Head of caudate nucleus (tissue), 42 donors: ENCODE data around the gene PDK3.

Source experiments
- DNase-seq, 42 donors: peaks; one replicate each; pipeline versions ENCODE4 v3.0.0 to v3.0.0-alpha.2; 2020 to 2021; ENCODE audit warnings: mixed read lengths in 7 of 42
- intact Hi-C: fragments of 100-400 bp; cut with DNase I; formaldehyde crosslinking; loops from one replicate; pipeline ENCODE4 v1.15.0; 2022

Gene PDK3

DNA sequence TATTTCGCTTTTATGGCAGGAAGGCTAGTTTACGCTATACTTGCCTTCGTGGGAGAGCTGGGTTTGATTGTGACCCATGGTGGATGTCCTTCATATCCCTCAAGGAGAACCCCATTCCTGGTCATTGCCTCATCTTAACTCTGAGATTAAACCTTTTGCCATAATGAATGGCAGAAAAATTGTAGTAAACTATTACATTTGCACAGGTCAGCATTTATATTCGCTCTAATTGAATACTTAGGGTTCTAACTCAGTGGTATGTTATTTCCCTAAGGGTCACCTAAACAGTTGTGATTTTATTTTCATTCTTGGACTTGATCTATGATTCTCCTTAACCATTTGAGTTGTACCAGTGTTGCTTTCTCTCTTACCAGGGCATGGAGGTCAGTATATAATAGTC lies 13.4 kb downstream of the PDK3 start:
- intact Hi-C loops: no loop called here
- no peak for DNase-seq

DNA sequence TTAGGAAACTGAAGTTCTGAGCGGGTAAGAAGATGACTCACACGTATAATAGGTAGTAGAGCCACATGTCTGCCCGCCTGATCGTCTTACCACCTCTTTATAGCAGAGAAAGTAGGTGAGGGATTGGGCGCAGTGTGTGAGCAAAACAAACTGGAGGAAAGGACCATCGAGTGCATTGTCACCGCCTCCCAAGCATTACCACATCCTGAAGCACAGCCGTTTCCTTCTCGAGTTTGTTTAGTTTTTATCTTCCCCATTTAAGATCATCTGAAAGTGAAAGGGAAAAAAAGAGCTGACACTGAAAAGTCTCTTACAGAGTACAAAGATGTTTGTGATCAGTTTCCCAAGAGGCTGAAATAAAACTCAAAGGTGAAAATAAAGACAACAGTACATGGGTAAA lies 14.8 kb downstream of the PDK3 start:
- peak in 30 of 42 donors; percentile 8 to 77 (median 42) for DNase-seq
- intact Hi-C loops: no loop called here

DNA sequence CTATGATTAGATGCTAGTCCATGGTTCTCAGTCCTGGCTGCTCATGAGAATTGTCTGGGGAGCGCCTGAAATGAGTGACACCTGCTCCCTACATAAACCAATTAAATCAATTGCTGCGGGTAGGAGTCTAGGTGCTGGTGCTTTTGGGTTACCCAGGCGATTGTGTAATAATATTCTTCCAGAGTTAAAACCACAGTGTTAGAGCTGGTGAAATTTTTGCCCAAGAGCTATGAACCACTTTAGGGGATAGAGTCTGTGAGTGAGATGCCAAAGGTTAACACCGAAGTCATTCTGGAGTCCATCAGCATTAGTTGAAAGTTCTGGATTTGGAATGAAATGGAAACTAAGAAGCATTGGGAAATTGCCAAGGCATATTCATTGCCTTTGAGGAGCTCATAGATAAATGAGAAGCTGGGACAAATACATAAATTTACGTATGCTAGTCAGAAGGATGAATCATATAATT lies 15.3 kb downstream of the PDK3 start:
- no peak for DNase-seq
- intact Hi-C loops: no loop called here

DNA sequence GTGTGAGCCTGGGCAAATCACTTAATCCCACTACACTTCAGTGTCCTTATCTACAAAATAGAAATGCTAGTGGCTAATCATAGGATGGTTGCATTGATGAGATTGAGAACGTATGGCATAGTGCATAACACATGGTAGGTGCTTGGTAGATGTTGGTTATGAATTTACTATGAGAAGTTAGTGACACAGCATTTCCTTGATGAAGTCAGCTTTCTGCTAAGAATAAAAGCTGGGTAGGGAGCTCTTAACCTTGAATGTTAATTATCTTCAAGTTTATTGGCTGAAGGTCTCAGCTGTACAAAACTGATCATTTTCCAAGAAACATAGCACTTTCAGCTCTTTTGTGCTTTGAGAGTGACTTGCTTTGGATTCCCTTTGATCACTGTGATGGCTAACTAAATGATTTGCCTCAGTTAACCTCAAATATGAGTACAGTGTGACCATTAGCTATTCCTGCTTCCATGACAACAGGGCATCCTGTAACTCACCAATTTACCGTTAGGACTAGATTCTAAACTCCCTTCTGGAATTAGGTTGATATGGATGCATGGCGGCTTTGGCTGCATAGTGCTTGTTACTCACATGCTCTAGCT lies 17.8 kb downstream of the PDK3 start:
- intact Hi-C loops: no loop called here
- DNase-seq: no peak

DNA sequence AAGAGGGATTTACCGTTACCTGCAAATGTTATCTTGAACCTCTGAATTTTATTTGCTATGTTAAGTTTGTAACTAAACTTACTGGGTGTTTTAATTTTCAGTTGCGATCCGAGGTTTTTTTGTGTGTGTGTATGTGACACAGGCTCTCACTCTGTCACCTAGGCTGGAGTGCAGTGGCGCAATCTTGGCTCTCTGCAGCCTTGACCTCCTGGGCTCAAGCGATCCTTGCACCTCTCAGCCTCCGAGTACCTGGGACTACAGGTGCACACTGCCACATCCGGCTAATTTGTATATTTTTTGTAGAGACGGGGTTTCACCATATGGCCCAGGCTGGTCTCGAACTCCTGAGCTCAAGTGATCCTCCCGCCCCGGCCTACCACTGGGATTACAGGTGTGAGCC lies 18.5 kb downstream of the PDK3 start:
- no peak for DNase-seq
- intact Hi-C loops: no loop called here

GRCh38 chrX:24485323-24485722 lies 20.2 kb downstream of the PDK3 start:
- no peak for DNase-seq
- intact Hi-C loops: no loop called here

GRCh38 chrX:24485976-24486680 lies 21.0 kb downstream of the PDK3 start:
- no peak for DNase-seq
- intact Hi-C loops: no loop called here

GRCh38 chrX:24487571-24487970 lies 22.5 kb downstream of the PDK3 start:
- no peak for DNase-seq
- intact Hi-C loops: no loop called here

- intact Hi-C loops: loop anchor here (10.0 kb wide), 1 partner anchor 97 kb away; no protein-coding TSS in a partner anchor
These were observed 26.7 kb downstream of the PDK3 start for GRCh38 chrX:24491741-24492140.

DNA sequence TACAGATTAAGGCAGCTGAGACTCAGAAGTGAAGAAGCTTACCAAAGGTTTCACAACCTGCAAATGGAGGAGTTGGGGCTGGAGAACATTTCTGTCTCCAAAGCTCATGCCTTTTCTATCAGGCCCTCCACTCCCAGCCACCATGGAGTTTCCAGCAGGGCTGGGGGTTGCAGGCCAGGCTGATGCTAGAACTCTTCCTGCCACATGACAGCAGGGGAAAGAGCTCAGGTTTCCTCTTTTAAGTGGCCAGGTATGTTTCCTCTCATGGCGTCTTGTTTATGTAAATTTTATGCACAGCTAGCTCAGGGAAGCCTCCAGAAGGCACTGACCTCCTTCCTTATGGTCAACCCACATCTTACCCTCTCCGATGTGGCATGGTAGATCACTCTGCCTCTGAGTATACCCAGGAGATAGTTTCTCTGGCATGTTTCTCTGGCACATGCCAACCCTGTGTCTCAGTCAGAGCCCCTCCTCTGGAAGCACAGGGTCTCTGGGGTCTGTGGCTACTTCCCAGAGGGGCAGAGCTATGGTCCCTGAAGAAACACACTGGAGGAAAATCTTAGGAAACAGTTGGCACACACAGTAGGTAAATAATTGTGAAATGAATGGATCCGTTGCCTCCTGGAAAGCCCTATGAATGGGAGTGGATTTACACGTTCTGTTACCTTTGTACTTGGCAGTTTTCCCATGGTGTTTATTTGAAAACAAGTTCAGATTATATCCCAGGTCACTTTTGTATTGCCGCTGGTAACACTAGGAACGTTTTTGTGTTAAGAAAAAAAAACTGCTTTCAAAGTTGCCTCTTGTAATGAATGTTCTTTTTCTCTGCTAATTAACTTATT lies 28.9 kb downstream of the PDK3 start:
- no peak for DNase-seq
- intact Hi-C loops: loop anchor here (10.0 kb wide), 1 partner anchor 99 kb away; no protein-coding TSS in a partner anchor

More at GRCh38 chrX:24491741-24492140, 26.7 kb downstream of the PDK3 start:
- no peak for DNase-seq

DNA sequence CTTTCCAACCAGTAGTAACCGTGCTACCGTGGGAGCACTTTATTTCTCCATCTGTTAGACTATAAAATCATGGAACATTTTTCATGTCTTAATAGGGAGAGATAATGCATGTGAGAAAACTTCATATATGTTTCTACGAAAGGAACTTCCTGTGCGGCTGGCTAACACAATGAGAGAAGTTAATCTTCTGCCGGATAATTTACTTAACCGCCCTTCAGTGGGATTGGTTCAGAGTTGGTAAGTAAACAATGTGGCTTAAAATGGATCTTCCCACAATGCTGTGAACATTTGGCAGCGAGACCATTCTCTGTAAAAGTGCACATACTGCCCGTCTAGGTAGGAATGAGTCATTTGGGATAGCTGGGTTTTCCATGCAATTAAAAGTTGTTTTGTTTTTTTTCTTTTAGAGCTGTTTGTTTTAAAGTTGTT lies 29.6 kb downstream of the PDK3 start:
- intact Hi-C loops: loop anchor here (10.0 kb wide), 1 partner anchor 100 kb away; no protein-coding TSS in a partner anchor

DNA sequence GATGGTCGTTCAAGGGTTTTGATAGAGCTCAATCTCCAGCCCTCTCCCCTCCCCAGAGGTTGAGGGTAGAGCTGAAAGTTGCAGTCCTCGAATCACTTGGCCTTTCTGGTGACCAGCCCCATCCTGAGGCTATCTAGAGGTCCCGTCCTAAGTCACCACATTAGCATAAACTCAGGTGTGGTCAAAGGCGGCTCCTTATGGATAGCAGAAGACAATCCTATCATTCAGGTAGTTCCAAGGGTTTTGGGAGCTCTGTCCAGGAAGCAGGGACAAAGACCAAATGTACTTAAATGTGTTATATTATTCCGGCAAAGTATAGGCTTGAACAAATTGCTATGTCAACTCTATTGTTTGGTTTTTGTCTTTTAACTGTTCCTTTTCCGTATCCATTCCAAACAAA lies 30.6 kb downstream of the PDK3 start:
- DNase-seq: no peak
- intact Hi-C loops: loop anchor here (10.0 kb wide), 1 partner anchor 101 kb away; no protein-coding TSS in a partner anchor

More for the DNA sequence above, 29.6 kb downstream of the PDK3 start:
- DNase-seq: no peak

GRCh38 chrX:24498181-24498580 lies 33.1 kb downstream of the PDK3 start:
- DNase-seq: peak in 2 of 42 donors; percentile 6 to 9
- intact Hi-C loops: loop anchor here (10.0 kb wide), 1 partner anchor 103 kb away; no protein-coding TSS in a partner anchor

DNA sequence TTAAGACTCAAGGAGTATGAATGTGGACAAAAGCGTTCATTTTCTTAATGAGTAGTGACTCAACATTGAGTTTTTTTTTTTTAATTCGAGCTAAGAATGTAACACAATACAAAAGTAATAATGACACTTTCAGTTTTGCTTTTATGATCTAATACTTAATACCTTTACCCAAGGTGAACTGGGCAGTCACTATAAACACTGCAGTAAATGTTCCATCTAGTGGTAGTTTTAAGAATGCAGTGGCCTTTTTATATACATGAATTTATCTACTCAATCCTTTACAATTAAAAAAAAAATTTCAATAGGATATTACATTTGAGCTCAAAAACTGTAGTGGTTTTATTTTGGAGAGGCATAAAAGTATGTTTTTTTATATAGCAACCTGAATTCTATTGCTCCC lies 33.9 kb downstream of the PDK3 start:
- intact Hi-C loops: loop anchor here (10.0 kb wide), 1 partner anchor 104 kb away; no protein-coding TSS in a partner anchor
- DNase-seq: no peak

DNA sequence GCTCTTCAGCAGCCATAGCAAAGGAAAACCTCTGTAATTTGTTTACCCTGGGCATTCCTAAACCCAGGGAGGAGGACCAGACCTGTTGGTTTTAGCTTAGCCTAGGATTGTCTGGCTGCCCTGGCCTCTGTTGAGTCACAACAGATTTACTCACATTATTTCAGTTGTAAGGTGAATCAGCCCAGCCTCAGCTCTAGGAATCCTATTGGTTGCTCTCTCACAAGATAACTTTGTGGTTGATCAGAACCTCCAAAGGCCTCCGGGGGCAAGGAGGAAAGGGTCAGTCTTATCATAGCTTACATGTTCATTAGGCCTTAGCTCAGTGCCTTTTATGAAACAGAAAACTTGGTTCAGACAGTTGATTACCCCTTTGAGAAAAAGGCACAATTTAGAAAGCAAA lies 41.0 kb downstream of the PDK3 start:
- no peak for DNase-seq
- intact Hi-C loops: no loop called here

- DNase-seq: no peak
- intact Hi-C loops: no loop called here
These were observed 43.3 kb downstream of the PDK3 start for GRCh38 chrX:24508375-24508774.

DNA sequence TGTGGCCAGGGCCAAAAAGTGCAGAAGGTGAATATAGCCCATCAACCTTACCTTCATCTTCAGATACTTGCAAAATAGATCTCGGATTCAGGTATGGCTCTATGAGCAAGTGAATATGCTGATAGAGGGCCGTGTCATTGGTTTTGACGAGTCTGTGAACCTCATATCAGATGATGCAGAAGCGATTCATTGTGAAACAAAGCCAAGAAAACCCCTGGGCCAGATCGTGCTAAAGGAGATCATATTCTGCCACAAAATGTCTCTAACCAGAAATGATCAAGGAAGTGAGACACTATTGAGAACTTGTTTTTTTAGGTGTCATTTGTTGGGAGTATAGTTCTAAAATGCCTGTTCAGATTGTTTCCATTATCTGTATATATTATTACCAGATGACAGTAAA lies 48.3 kb downstream of the PDK3 start:
- no peak for DNase-seq
- intact Hi-C loops: no loop called here

DNA sequence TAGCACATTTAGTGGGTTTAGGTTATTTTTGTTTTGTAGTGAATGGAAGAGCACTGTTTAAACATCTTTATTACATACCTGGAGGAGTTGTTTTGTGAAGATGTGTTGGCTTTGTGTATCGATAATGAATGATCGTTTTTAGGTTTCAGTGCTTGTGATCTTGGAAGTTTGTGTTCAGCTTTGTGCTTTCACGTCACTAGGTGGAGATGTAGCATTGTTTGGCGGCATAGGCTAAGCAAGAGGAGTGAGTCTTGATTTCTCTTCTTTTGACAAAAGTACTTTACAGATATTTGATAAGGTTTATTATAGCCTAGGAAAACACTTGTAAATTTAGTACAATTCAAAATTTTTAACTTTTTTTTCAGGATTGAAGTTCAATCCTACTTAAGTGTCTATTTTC lies 50.4 kb downstream of the PDK3 start:
- intact Hi-C loops: no loop called here
- DNase-seq: peak in 21 of 42 donors; percentile 4 to 55 (median 18)

GRCh38 chrX:24520472-24520871 lies 55.4 kb downstream of the PDK3 start:
- intact Hi-C loops: no loop called here

DNA sequence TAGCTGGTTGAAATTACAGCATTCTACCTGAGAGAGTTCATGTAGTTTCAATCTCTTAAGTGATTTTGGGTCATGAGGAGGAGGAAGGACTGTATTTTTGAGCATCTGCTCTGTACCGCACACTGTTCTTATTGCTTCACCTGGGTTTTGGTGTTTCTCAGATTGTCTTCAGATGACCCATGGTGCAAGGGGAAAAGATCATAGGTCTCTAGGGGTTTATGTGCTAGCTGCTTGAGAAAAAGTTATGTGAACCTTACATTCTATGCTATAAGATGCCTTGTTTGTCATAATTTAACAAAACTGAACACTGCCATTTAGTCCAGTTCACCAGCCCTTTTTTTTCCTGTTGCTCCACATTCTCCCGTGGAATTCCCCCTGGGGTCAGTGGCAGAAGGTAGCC lies 60.4 kb downstream of the PDK3 start:
- DNase-seq: no peak
- intact Hi-C loops: no loop called here

More at GRCh38 chrX:24520472-24520871, 55.4 kb downstream of the PDK3 start:
- DNase-seq: no peak
